Stimulated activated CD8-positive, alpha-beta memory T cell treated with anti-CD3 and anti-CD28 coated beads, Interleukin-7, amount 100 ng/mL, for 48 hours (primary cell): Measurements from ENCODE around the gene ZBTB18.
"Not testable (repeated sequence)": the region's sequence is repeated elsewhere in the genome, so short reads cannot be mapped to it uniquely, and the experiment has no call there.

Experiments
- DNase-seq, 2 donors: peaks; one replicate each; pipeline ENCODE4 v3.0.0-alpha.2; 2020; ENCODE audit warnings: low read depth in 1 of 2; ENCODE audit errors: extremely low read depth in 1 of 2

The ZBTB18 gene

GRCh38 chr1:244041466-244042120 lies 9.5 kb upstream of the ZBTB18 start:
- DNase-seq: no peak

DNA sequence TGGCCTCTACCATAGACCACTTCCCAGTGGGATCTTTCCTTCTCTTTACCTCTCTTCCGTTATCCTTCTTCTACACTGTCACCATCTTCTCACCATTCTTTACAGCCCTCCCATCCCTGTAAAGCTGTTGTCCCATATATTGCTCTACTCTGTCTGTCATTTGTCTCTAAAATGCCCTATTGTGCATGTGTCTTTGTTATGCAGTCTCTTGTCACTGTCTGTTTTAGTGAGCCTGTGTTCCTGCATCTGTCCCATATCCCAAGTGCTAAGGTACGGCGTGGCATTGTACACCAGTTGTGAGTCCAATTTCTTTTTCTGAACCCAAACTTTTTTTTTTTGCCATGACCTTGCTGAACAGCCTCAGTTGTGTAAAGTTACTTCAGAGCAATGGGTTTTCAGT lies 8.8 kb upstream of the ZBTB18 start:
- DNase-seq: no peak

DNA sequence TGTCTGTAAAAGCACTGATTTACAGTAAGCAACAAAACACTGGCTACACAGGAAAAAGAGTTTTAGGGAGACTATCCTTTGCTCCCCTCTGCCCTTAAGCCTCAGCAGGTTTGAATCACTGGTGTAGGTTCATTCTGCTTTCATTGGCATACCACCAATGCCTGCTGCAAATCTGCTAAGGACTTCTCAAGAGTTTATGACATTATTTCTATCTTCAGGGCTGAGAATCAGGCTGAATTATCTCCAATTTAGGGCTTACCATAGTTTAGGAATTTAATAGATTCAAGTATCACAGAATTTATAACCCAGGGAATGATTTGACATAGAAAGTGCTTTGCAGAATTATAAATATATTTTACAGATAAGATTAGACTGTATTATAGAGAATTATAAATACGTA lies 6.7 kb upstream of the ZBTB18 start:
- no peak for DNase-seq

DNA sequence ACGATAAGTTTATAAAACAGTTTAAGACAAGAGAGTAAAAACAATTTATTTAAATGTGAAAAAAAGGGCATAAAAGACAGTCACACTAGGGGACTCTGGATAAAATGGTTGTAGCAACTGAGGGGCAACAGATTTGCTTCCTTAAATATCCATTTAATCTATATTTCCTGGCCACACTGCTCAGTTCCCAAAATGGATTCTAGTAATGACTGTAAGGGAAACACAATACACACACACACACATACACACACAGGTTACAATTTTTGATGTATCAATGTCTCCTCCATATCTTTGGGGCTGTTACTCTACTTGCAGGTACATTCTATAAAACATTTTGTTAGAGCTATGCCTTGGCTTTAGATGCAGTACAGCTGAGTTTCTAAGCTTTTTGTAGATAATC lies 4.8 kb upstream of the ZBTB18 start:
- DNase-seq: not testable (repeated sequence)

DNA sequence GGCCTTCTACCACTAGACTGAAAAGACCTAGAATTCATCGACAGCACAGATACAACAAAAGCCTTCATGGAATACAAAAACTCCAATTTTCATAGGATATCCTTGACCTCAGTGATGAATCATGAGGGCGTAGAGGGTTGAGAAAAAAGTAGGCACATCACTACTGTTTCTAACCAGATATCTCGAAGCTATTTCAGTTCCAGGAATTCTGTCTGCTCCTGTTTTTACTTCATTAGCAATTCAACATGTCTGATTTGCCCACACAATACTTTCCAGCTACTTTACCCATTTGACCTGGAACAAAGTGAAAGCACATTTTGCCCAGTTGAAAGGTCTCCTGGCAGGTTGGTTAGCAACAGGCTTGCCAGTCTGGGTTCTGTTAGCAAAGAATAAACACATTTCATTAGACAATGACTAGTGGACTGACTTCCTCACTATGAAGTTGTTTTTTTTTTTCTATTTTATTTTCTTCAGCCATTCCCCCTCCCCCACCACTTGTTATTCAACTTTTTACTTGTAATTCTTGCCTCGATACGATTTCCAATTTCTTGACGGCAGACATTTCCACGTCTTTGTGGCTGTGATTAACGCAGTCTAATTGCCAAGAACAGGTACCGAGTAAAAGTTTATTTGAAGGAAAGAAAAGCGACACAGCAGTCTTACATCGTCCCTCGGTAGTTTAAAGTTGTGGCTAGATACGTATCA lies 4.0 kb upstream of the ZBTB18 start:
- no peak for DNase-seq

GRCh38 chr1:244047621-244048255 lies 3.3 kb upstream of the ZBTB18 start:
- DNase-seq: peak in 1 of 2 donors; percentile 49

- DNase-seq: peak; percentile 95 to 97
Measured at GRCh38 chr1:244048256-244049161, 2.6 kb upstream of the ZBTB18 start.

GRCh38 chr1:244049162-244050013 lies 1.7 kb upstream of the ZBTB18 start:
- DNase-seq: no peak

- no peak for DNase-seq
Measured at GRCh38 chr1:244050014-244050834, 859 bp upstream of the ZBTB18 start.

DNA sequence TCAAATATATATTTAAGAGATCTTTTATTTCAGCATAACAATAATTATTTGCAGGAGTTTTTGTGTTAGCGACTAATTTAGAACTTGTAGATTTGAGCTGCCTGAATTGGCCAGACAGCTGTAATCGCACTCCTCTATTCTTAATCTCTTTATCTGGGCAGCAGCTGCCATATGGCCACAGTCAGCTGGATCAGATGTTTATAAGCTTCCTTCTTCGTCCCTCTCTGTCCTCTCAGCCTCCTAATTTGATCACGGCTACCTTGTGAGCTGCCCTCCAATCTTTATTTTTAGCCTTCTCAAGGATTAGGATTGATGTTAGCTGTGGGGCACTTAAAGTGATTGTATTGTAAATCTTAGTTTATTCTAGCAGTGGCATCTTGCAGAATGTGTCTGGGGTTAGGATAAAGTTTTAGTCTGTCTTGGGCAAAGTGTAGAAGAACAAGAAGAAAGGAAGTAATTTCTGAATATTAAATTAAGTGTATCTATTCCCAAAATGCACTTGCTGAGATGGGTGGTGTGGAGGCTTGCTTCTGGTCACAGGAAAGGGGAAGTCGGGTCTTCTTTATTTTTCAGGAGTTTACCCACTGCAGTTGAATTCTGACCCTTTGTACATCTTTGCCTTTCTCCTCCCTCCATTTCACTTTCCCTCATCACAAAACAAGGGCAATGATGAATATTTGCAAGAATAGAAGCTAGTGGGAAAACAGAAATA lies 1.1 kb downstream of the ZBTB18 start:
- no peak for DNase-seq

- DNase-seq: no peak
Measured at GRCh38 chr1:244052728-244053312, 1.7 kb downstream of the ZBTB18 start.

GRCh38 chr1:244053831-244054230 lies 2.7 kb downstream of the ZBTB18 start:
- DNase-seq: no peak

- DNase-seq: no peak
Measured at GRCh38 chr1:244054247-244054923, 3.3 kb downstream of the ZBTB18 start.

DNA sequence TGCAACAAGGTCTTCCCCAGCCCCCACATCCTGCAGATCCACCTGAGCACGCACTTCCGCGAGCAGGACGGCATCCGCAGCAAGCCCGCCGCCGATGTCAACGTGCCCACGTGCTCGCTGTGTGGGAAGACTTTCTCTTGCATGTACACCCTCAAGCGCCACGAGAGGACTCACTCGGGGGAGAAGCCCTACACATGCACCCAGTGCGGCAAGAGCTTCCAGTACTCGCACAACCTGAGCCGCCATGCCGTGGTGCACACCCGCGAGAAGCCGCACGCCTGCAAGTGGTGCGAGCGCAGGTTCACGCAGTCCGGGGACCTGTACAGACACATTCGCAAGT lies 3.8 kb downstream of the ZBTB18 start:
- DNase-seq: no peak

GRCh38 chr1:244056577-244056976 lies 5.5 kb downstream of the ZBTB18 start:
- no peak for DNase-seq

- DNase-seq: no peak
Measured at GRCh38 chr1:244057474-244058385, 6.6 kb downstream of the ZBTB18 start.

GRCh38 chr1:244060117-244060516 lies 9.0 kb downstream of the ZBTB18 start:
- DNase-seq: no peak
